IMR-90 (cell line): ENCODE data around the gene METAP2. TPM values are rescaled to one million over a fixed set of nuclear protein-coding genes. Genes with fewer than 3 reads are reported as not detected.
A peak's percentile ranks its signal among the peaks of the same experiment; 100 is the strongest.

Source experiments
- ATAC-seq: fragments of 200-7000 bp; cut with Tn5 transposase; 2 replicates; pipeline ENCODE4 v1.9.1; 2020; ENCODE audit warnings: low read depth, mild to moderate bottlenecking, moderate library complexity
- BruUV-seq: library from RNA; stranded (reverse); fragments of 400-500 nt; replicated peaks from 2 replicates; lab custom pipeline; 2021; lab: Mats Ljungman, UMichigan
- CTCF ChIA-PET: fragments of 300-600 bp; formaldehyde crosslinking; extraction: SDS; loops from one replicate; lab custom pipeline; 2021; ENCODE audit warnings: antibody characterized with exemption; lab: Yijun Ruan, JAX
- POLR2A ChIA-PET: fragments of 300-600 bp; sonication (Branson Sonifier 250); formaldehyde crosslinking; loops from one replicate; lab custom pipeline; 2022; ENCODE audit warnings: antibody characterized with exemption; ENCODE audit not compliant: unreplicated experiment; lab: Charles Lee
- DNase-seq: peaks from one replicate; pipeline ENCODE4 v3.0.0; 2013
- H2AFZ ChIP-seq: replicated peaks from 2 replicates; pipeline ENCODE3; 2013; ENCODE audit warnings: low read length, mild to moderate bottlenecking; ENCODE audit not compliant: poor library complexity
- H2AK5ac ChIP-seq: 2 replicates; pipeline ENCODE4 v1.6.1; 2013; ENCODE audit warnings: low read depth, low read length, inconsistent platforms
- H2AK9ac ChIP-seq: replicated peaks from 2 replicates; pipeline ENCODE3; 2013; ENCODE audit warnings: mild to moderate bottlenecking, low read depth, low read length, moderate library complexity; ENCODE audit not compliant: poor library complexity
- H2BK120ac ChIP-seq: 2 replicates; pipeline ENCODE4 v1.6.1; 2013; ENCODE audit warnings: low read depth, low read length, inconsistent platforms
- H2BK15ac ChIP-seq: 3 replicates; pipeline ENCODE4 v1.6.1; 2013; ENCODE audit warnings: low read depth, low read length, inconsistent platforms
- H2BK20ac ChIP-seq: 2 replicates; pipeline ENCODE4 v1.6.1; 2013; ENCODE audit warnings: low read depth, mild to moderate bottlenecking, inconsistent platforms, low read length, moderate library complexity
- H2BK5ac ChIP-seq: 2 replicates; pipeline ENCODE4 v1.6.1; 2013; ENCODE audit warnings: mild to moderate bottlenecking, low read depth, low read length, inconsistent platforms; ENCODE audit not compliant: poor library complexity, severe bottlenecking
- H3K14ac ChIP-seq: replicated peaks from 2 replicates; pipeline ENCODE4 v1.6.1; 2013; ENCODE audit warnings: low read depth, low read length, inconsistent platforms
- H3K18ac ChIP-seq: 2 replicates; pipeline ENCODE4 v1.6.1; 2013; ENCODE audit warnings: low read depth, low read length, control low read depth
- H3K23ac ChIP-seq: 2 replicates; pipeline ENCODE4 v1.6.1; 2013; ENCODE audit warnings: low read depth, low read length, inconsistent platforms
- H3K27ac ChIP-seq: 2 replicates; pipeline ENCODE4 v1.5.1; 2013; ENCODE audit warnings: mild to moderate bottlenecking, control low read depth, low read length; ENCODE audit not compliant: insufficient read depth
- H3K27me3 ChIP-seq: 2 replicates; pipeline ENCODE4 v1.6.1; 2013; ENCODE audit warnings: low read length; ENCODE audit not compliant: control insufficient read depth, insufficient read depth
- H3K36me3 ChIP-seq: 2 replicates; pipeline ENCODE4 v1.6.1; 2013; ENCODE audit warnings: low read length, mixed read lengths; ENCODE audit not compliant: control insufficient read depth, insufficient read depth
- H3K4ac ChIP-seq: 2 replicates; pipeline ENCODE4 v1.6.1; 2013; ENCODE audit warnings: low read depth, low read length, inconsistent platforms
- H3K4me1 ChIP-seq: 2 replicates; pipeline ENCODE4 v1.6.1; 2013; ENCODE audit warnings: low read length, mixed read lengths; ENCODE audit not compliant: control insufficient read depth, insufficient read depth
- H3K4me2 ChIP-seq: 2 replicates; pipeline ENCODE4 v1.6.1; 2013; ENCODE audit warnings: low read depth, mild to moderate bottlenecking, control low read depth, low read length, moderate library complexity
- H3K4me3 ChIP-seq: 2 replicates; pipeline ENCODE4 v1.5.1; 2013; ENCODE audit warnings: low read depth, mild to moderate bottlenecking, control low read depth, low read length, moderate library complexity; ENCODE audit not compliant: insufficient read depth
- H3K56ac ChIP-seq: 2 replicates; pipeline ENCODE4 v1.6.1; 2013; ENCODE audit warnings: low read length, inconsistent platforms; ENCODE audit not compliant: insufficient read depth; ENCODE audit errors: extremely low read depth
- H3K79me1 ChIP-seq, 2 experiments: 2 replicates each; pipeline ENCODE4 v1.6.1; 2013; ENCODE audit warnings: low read length in 2 of 2, inconsistent platforms in 1 of 2, low read depth in 1 of 2
- H3K9ac ChIP-seq: 2 replicates; pipeline ENCODE4 v1.6.1; 2013; ENCODE audit warnings: low read depth, low read length, control low read depth
- H3K9me1 ChIP-seq: 2 replicates; pipeline ENCODE4 v1.6.1; 2013; ENCODE audit warnings: low read length, inconsistent platforms; ENCODE audit not compliant: insufficient read depth
- H3K9me3 ChIP-seq: 2 replicates; pipeline ENCODE4 v1.6.1; 2013; ENCODE audit warnings: low read length; ENCODE audit not compliant: control insufficient read depth, insufficient read depth
- H4K20me1 ChIP-seq: 2 replicates; pipeline ENCODE4 v1.6.1; 2013; ENCODE audit warnings: low read length, inconsistent platforms; ENCODE audit not compliant: insufficient read depth
- H4K5ac ChIP-seq: 2 replicates; pipeline ENCODE4 v1.6.1; 2013; ENCODE audit warnings: mild to moderate bottlenecking, low read depth, low read length, control low read depth
- H4K8ac ChIP-seq, 2 experiments: 2 replicates each; pipeline ENCODE4 v1.6.1; 2013; ENCODE audit warnings: low read depth in 2 of 2, low read length in 2 of 2, control low read depth in 1 of 2, inconsistent platforms in 1 of 2
- H4K91ac ChIP-seq: 2 replicates; pipeline ENCODE4 v1.6.1; 2013; ENCODE audit warnings: low read depth, low read length, inconsistent platforms; ENCODE audit not compliant: insufficient read depth
- MAFK ChIP-seq: IDR thresholded peaks from 2 replicates; pipeline ENCODE4 v1.6.1; 2012; ENCODE audit warnings: low read depth, low read length, improper control_type of control experiment
- POLR2A ChIP-seq: IDR thresholded peaks from 2 replicates; pipeline ENCODE4 v1.6.1; 2012; ENCODE audit warnings: mild to moderate bottlenecking, low read depth, low read length
- WGBS, 2 experiments: methylation state at CpG; one replicate each; pipeline versions ENCODE4 v1.1.5 to v1.1.7; 2013; ENCODE audit warnings: missing lambda C conversion rate in 2 of 2; ENCODE audit not compliant: insufficient read length in 1 of 2; ENCODE audit errors: extremely low coverage in 2 of 2; 5-methylcytosine and 5-hydroxymethylcytosine counted together
- dilution Hi-C: fragments of 300-500 bp; cut with HindIII; formaldehyde crosslinking; loops from one replicate; pipeline ENCODE4 v1.14.3; 2018; ENCODE audit warnings: low sequenced_read_pairs; ENCODE audit not compliant: unreplicated experiment
- in situ Hi-C: fragments of 300-500 bp; cut with MboI; formaldehyde crosslinking; loops from 3 replicates; pipeline ENCODE4 v1.14.3; 2019; ENCODE audit warnings: low sequenced_read_pairs, inconsistent platforms, mixed read lengths
- intact Hi-C: fragments of 100-400 bp; cut with micrococcal nuclease; formaldehyde crosslinking; loops from 2 replicates; pipeline ENCODE4 v1.10.0; 2022
- polyA plus RNA-seq, 3 experiments: library from polyadenylated mRNA; depleted of rRNA; stranded (reverse); fragments of >200 nt; gene quantifications; 2 replicates each; pipeline ENCODE4 v1.2.3, GENCODE V29; 2012; ENCODE audit warnings: low replicate concordance in 1 of 3
- total RNA-seq: library from RNA; depleted of rRNA; stranded (reverse); fragments of >200 nt; gene quantifications from 2 replicates; pipeline ENCODE4 v1.2.3, GENCODE V29; 2012
- TF ChIP-seq, protein P1 (sequence below): conservative IDR thresholded peaks from 2 replicates; pipeline ENCODE4 v1.5.1; 2012; ENCODE audit warnings: mild to moderate bottlenecking, low read depth, low read length, improper control_type of control experiment

METAP2 gene
- total and polyA plus RNA-seq, 2 of the 4 experiments (the other 2 are of a cell fraction): 62.5 to 72.9 TPM

- TF ChIP-seq, protein P1, sequence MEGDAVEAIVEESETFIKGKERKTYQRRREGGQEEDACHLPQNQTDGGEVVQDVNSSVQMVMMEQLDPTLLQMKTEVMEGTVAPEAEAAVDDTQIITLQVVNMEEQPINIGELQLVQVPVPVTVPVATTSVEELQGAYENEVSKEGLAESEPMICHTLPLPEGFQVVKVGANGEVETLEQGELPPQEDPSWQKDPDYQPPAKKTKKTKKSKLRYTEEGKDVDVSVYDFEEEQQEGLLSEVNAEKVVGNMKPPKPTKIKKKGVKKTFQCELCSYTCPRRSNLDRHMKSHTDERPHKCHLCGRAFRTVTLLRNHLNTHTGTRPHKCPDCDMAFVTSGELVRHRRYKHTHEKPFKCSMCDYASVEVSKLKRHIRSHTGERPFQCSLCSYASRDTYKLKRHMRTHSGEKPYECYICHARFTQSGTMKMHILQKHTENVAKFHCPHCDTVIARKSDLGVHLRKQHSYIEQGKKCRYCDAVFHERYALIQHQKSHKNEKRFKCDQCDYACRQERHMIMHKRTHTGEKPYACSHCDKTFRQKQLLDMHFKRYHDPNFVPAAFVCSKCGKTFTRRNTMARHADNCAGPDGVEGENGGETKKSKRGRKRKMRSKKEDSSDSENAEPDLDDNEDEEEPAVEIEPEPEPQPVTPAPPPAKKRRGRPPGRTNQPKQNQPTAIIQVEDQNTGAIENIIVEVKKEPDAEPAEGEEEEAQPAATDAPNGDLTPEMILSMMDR: no peak
Measured at GRCh38 chr12:95509300-95509699, 35.3 kb downstream of the METAP2 start (continued).

GRCh38 chr12:95511977-95512376, 38.0 kb downstream of the METAP2 start:
- Histone ChIP-seq H4K91ac (no peak overlapping the region), H3K56ac (no peak overlapping the region), H2BK5ac (no peak overlapping the region), H3K14ac (no peak overlapping the region), H3K18ac (no peak overlapping the region), H3K9me3 (no peaks in the 10 kb centered on the region), H3K4me1 (no peaks in the 10 kb centered on the region; the same call in 1 of the 2 replicates), H3K23ac (no peak overlapping the region), H3K27ac (no peak overlapping the region), H3K79me1 (peaks cover 18 to 19% of the 10 kb centered on the region in 2 experiments), H4K8ac (no peak overlapping the region), H2AFZ (no peak overlapping the region), H4K5ac (no peak overlapping the region), H4K20me1 (no peaks in the 10 kb centered on the region), H3K9ac (no peak overlapping the region), H2AK5ac (no peak overlapping the region), H3K4me3 (no peak overlapping the region), H3K4me2 (no peak overlapping the region), H2AK9ac (no peak overlapping the region), H2BK20ac (no peak overlapping the region), H2BK15ac (no peak overlapping the region), H3K36me3 (peaks cover 41% of the 10 kb centered on the region), H3K9me1 (no peaks in the 10 kb centered on the region; the same call in 1 of the 2 replicates), H3K4ac (no peak overlapping the region), H3K27me3 (no peaks in the 10 kb centered on the region), H2BK120ac (no peak overlapping the region)
- BruUV-seq: no TSS peak
- CTCF ChIA-PET: no interaction called here
- no peak for DNase-seq
- TF ChIP-seq POLR2A (no peak), MAFK (peak; percentile 88)
- in situ Hi-C loops (no loop called here), dilution Hi-C loops (no loop called here), intact Hi-C loops (no loop called here)
- POLR2A ChIA-PET: no interaction called here
- ATAC-seq: no peak
- no CpG with 5 or more reads among the region's 1 CpG for WGBS, 2 experiments
